Activated CD4-positive, alpha-beta T cell treated with anti-CD3 and anti-CD28 coated beads, Interleukin-2, amount 50 U/mL, for 16 hours (primary cell): ENCODE measurements around the gene FBLN1.
A peak's percentile ranks its signal among the peaks of the same experiment; 100 is the strongest.
"Not testable (repeated sequence)": the region's sequence is repeated elsewhere in the genome, so short reads cannot be mapped to it uniquely, and the experiment has no call there.

Experiments used
- DNase-seq: peaks from one replicate; pipeline ENCODE4 v3.0.0-alpha.2; 2020

Gene FBLN1

GRCh38 chr22:45549762-45550378, 47.2 kb downstream of the FBLN1 start:
- no peak for DNase-seq

GRCh38 chr22:45550416-45550815, 47.7 kb downstream of the FBLN1 start:
- DNase-seq = no peak

GRCh38 chr22:45550891-45551290, 48.2 kb downstream of the FBLN1 start:
- no peak for DNase-seq

DNA sequence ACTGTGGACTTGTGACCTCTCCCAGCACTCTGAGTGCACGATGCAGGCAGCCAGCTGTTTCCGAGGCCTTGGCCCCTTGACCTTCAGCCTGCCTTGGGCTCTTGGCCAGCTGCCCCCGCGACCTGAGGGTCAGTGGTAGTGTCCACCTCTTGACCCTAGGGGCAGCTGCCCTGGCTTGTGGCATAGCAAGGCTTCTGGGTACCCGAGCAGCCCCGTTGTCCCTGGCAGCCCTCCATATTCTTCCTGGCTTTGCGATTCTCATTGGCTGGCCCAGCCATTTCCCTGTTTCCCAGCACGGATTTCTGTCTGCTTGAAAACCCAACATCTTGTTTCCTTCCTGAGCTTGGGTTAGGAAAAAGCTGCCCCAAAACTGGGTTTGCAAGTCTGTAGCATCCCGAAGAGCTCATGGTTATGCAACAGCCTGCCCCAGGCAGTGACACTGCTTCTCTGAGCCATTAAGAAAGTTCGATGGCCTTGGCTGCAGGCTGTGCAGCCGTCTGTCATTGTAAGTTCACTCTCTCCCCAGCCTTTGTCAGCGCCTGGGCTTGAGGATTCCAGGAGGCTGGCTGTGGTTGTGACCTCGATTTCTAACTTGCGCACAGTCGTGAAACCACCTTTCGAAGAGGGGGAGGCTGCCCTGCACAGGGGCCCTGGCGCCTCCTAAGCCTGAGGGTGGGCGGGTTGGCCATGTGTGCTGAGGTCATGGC, 48.8 kb downstream of the FBLN1 start:
- no peak for DNase-seq

DNA sequence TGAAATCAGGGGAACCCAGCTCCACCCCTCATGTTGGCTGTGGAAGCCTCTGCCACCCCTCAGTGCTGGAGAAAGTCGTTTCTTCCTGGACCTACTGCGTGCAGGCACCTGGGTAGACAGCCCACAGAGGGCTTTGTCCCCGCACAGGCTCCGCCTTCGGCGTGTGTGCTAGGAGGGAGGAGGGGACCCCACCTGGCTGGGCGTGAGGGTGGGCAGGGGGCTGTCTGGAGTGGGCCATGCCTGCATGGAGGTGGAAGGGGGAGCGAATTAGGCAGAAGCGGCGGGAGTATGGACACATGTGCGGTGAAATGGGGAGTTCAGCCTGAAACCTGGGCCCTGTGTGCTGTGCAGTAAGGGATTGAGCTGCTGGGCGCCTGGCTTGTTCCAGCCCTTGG, 49.3 kb downstream of the FBLN1 start:
- DNase-seq = no peak

DNA sequence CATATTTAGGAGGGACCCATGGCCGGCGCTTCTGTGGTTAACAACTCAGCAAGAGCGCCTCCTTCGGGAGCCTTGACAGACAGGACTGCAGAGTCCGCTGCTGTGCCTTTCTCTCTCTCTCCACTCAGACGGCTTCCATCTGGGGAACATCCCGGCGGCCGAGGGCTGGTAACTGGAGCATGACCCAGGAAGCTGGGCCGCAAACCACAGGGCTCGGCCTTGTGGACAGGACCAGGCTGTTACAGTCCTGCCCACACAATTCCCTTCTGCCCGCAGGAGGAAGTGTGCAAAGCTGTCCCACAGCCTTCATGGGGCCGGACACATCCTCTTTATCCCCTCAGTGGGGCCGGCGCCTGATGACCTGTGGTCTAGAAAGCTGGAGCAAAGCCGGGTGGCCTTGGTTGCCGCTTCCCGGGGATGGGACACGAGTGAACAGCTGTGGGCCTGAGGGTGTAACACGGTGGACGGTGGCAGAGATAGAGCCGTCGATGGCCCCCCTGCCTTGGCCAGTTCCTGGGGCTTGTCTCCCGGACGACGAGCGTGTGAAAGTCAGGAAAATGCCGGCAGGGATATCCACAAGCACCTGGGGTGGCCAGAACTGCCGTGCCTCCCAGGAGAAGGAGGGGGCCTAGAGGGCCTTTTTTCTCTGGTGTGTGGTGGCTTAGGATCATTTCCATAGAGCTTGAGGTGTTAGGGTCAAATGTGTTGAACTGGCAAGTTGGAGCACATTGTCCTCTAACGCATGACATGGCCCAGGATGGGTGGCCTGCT, 50.1 kb downstream of the FBLN1 start:
- DNase-seq = no peak

- peak; percentile 45 for DNase-seq
These were observed 50.8 kb downstream of the FBLN1 start for GRCh38 chr22:45553351-45554039.

- DNase-seq = no peak
These were observed 51.3 kb downstream of the FBLN1 start for GRCh38 chr22:45554040-45554406.

- DNase-seq = no peak
These were observed 52.2 kb downstream of the FBLN1 start for GRCh38 chr22:45554861-45555260.

DNA sequence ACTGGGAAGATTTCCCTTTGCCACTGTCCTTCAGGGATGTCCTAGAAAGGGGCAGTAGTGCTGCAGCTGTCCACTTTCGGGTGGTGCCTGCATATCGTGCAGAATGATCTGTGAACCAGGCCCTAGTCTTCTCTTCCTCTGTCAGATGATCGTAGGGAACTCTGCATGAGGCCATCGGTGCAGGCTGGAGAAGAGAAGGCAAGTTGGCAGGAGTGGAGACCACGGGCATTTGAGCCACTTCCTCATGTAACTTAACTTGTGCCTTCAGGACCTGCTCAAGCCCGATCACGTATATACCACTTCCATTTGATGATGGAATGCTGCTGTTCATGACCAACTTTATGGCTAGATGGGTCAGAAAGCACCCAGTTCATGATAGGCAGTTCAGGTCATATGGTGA, 55.2 kb downstream of the FBLN1 start:
- not testable (repeated sequence) for DNase-seq

DNA sequence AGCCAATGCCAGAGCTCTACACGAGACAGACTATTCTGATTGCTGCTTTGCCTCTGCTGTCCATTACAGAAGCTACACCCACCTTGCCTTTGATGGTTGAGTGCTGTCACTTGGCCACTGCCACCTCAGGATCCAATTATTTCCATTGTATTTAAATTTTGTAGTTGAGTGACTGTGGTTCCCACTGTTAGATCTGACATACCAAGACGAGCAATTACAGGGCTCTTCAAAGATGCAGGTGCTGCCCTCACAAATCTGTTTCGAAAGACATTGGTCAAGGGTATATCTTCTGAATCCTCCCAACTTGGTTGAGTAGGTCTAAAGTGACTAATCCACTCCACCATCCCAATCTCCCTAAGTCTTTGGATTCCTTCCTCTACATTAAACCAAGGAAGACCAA, 57.4 kb downstream of the FBLN1 start:
- DNase-seq = not testable (repeated sequence)

- not testable (repeated sequence) for DNase-seq
These were observed 58.1 kb downstream of the FBLN1 start for GRCh38 chr22:45560761-45561160.

DNA sequence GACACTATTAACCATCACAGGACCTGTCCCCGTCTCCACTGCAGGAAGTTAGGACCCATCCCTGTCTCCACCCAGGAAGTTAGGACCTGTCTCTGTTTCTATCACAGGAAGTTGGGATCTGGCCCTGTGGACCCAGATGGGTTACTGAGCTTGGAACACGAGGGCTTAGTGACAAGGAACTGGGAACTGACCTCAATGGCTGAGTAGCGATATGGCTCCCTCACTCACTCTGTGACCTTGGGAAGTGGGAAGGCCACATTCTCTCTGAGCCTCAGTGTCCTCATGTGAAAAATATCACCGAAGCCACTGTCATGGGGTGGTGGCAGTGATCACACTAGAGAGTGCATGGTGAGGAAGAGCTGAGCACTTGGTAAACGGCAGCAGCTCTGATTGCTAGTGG, 59.4 kb downstream of the FBLN1 start:
- DNase-seq = no peak

GRCh38 chr22:45562537-45563361, 60.1 kb downstream of the FBLN1 start:
- no peak for DNase-seq

GRCh38 chr22:45563362-45564040, 60.8 kb downstream of the FBLN1 start:
- DNase-seq = no peak

DNA sequence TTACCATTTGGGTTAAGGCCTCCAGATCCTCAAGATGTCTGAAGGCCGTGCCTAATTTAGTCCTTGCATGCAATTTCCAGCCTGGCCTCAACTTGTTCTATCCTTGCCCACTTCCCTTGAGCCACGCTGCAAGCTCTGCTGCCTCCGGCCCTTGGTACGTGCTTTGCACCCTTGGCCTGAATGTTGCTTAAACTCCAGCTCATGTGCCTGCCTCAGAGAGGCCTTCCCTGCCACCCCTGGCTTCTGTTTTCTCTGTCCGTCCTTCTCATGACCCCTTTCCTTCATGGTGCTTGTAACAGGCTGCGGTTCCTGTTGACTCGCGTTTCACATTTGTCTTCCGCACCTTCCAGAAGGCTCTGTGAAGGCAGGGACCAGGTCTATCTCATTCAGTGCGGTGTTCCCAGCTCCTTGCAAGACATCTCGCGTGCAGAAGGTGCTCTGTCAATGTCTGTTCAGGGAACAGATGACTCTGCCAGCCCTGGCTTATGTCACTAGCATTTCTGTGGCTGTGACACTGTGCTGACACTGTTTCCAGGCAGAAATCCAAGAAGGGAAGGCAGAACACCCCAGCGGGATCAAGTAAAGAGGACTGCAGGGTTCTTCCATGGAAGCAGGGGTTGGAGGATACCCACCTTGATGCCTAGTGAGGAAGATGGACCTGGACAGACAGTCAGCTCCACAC, 61.8 kb downstream of the FBLN1 start:
- DNase-seq = no peak

- no peak for DNase-seq
These were observed 62.5 kb downstream of the FBLN1 start for GRCh38 chr22:45565171-45565570.

GRCh38 chr22:45565973-45566372, 63.3 kb downstream of the FBLN1 start:
- no peak for DNase-seq

- DNase-seq = no peak
These were observed 65.5 kb downstream of the FBLN1 start for GRCh38 chr22:45568213-45568612.

- no peak for DNase-seq
These were observed 68.4 kb downstream of the FBLN1 start for GRCh38 chr22:45571089-45571488.

DNA sequence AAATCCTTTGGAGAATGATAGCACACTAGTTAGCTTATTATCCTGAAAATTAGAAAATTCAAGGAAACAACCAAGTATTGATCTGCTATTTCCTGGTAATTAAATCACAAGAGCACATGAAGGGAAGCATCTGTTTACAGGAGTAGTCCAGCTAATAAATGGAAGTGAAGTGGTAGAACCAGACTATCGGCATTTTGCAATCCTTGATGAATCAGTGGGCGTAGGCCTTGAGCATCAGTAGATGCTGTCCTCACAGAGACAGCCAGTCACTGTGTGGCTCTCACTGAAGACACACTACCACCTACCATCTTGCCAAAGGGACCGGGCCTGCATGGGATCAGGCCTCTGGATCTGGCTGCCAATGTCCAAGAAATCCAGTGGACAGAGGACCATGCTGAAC, 69.8 kb downstream of the FBLN1 start:
- no peak for DNase-seq
